ENCODE data around the gene CISD1. TPM values are rescaled to one million over a fixed set of nuclear protein-coding genes. Genes with fewer than 3 reads are reported as not detected.
A peak's percentile ranks its signal among the peaks of the same experiment; 100 is the strongest.
"Not testable (repeated sequence)": the region's sequence is repeated elsewhere in the genome, so short reads cannot be mapped to it uniquely, and the experiment has no call there.

CISD1 gene
- total RNA-seq, result 50.8 and 52.0 TPM in 2 replicates

- peak; percentile 99 for DNase-seq (ENCODE audit: low read depth, low spot score)
These were observed at the start of gene CISD1 for GRCh38 chr10:58268946-58269781. TSS of gene CISD1 (plus strand) at chr10:58269162. CDS start at chr10:58269274, 112 bp downstream.

DNA sequence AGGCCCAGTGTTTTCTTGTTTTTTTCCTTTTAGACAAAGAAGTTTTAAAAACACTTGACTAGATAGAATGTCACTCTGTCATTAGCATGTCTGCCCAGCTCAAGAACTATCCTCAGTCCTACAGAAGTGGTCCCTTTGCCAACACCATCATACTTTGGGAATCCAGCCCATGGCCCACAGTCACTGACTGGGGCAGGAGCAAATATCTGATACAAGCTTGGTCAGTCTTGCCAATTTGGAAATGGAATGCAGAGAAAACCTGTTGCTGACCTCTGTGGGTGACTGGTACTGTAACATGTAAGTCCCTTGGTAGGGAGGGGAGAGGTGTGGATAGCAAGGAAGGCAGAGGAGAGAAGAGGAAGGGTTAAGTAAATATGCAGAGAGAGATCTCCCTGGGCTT lies 49.1 kb upstream of the CISD1 start:
- DNase-seq (ENCODE audit: low read depth, low spot score), result no peak

- DNase-seq (ENCODE audit: low read depth, low spot score), result no peak
These were observed 48.1 kb upstream of the CISD1 start for GRCh38 chr10:58220769-58221451.

- no peak for DNase-seq (ENCODE audit: low read depth, low spot score)
These were observed 43.3 kb upstream of the CISD1 start for GRCh38 chr10:58225654-58226053.

DNA sequence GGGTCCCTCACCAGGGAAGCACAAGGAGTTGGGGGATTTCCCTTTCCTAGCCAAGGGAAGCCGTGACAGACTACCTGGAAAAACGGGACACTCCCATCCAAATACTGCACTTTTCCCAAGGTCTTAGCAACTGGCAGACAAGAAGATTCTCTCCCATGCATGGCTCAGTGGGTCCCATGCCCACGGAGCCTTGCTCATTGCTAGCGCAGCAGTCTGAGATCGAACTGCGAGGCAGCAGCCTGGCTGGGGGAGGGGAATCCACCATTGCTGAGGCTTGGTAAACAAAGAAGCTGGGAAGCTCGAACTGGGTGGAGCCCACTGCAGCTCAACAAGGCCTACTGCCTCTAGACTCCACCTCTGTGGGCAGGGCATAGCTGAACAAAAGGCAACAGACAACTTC lies 39.1 kb upstream of the CISD1 start:
- not testable (repeated sequence) for DNase-seq (ENCODE audit: low read depth, low spot score)

GRCh38 chr10:58237014-58237834 lies 31.7 kb upstream of the CISD1 start:
- DNase-seq (ENCODE audit: low read depth, low spot score), result peak; percentile 90

DNA sequence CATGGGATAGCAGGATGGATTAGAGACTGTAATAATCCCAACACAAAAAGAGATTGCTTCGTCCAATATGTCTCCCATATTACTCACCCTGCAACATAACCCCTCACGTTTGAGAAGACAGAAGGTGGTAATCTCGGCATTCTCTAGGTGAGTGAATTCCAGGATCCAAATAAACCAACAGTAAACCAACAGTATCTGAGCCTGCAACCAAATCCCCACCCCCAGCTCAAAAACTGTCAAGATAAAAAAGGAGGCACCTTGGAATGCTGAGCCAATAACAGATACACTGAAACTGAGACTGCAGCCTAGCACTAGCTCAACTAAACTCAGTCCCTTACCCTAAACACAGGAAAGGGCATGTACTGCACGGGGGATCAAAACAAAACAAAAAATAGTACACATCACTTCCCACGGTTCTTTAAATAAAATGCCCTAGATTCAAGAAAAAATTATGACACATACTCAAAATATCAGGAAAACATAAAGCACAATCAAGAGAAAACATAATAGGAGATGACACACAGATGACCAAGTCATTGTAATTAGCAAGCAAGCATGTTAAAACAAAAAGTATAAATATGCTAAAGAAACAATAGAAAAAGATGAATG lies 29.3 kb upstream of the CISD1 start:
- DNase-seq (ENCODE audit: low read depth, low spot score), result peak; percentile 68

GRCh38 chr10:58240531-58240930 lies 28.4 kb upstream of the CISD1 start:
- DNase-seq (ENCODE audit: low read depth, low spot score), result no peak

GRCh38 chr10:58241346-58241745 lies 27.6 kb upstream of the CISD1 start:
- no peak for DNase-seq (ENCODE audit: low read depth, low spot score)

DNA sequence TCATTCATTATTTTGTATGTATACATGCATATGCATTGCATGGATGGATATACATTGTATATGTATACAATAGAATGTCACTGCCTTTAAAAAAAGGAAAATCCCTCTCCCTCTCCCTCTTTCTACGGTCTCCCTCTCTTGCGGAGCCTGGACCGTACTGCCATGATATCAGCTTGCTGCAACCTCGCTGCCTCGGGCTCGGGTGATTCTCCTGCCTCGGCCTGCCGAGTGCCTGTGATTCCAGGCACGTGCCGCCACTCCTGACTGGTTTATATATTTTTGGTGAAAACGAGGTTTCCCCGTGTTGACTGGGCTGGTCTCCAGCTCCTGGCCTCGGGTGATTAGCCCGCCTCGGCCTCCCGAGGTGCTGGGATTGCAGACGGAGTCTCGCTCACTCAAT lies 25.7 kb upstream of the CISD1 start:
- no peak for DNase-seq (ENCODE audit: low read depth, low spot score)

DNA sequence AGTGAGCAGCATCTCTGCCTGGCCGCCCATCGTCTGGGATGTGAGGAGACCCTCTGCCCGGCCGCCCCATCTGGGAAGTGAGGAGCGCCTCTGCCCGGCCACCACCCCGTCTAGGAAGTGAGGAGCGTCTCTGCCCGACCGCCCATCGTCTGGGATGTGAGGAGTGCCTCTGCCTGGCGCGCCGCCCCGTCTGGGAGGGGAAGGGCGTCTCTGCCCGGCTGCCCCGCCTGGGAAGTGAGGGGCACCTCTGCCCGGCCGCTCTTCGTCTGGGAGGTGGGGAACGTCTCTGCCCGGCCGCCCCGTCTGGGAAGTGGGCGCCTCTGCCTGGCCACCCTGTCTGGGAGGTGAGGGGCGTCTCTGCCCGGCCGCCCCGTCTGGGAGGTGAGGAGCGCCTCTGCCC lies 25.2 kb upstream of the CISD1 start:
- not testable (repeated sequence) for DNase-seq (ENCODE audit: low read depth, low spot score)

GRCh38 chr10:58244242-58244641 lies 24.7 kb upstream of the CISD1 start:
- not testable (repeated sequence) for DNase-seq (ENCODE audit: low read depth, low spot score)

DNA sequence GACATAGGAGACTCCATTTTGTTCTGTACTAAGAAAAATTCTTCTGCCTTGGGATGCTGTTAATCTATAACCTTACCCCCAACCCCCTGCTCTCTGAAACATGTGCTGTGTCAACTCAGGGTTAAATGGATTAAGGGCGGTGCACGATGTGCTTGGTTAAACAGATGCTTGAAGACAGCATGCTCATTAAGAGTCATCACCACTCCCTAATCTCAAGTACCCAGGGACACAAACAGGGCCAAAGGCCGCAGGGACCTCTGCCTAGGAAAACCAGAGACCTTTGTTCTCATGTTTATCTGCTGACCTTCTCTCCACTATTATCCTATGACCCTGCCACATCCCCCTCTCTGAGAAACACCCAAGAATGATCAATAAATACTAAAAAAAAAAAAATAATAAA lies 24.3 kb upstream of the CISD1 start:
- DNase-seq (ENCODE audit: low read depth, low spot score), result not testable (repeated sequence)

DNA sequence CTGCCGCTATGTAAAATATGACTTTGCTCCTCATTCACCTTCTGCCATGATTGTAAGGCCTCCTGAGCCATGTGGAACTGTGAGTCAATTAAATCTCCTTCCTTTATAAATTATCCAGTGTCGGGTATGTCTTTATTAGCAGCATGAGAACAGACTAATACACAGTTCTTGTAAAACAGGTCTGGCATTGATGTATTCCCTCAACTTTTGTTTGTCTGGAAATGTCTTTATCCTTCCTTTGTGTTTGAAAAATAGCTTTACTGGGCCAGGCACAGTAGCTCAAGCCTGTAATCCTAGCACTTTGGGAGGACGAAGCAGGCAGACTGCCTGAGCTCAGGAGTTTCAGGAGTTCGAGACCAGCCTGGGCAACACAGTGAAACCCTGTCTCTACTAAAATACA lies 15.8 kb upstream of the CISD1 start:
- no peak for DNase-seq (ENCODE audit: low read depth, low spot score)

DNA sequence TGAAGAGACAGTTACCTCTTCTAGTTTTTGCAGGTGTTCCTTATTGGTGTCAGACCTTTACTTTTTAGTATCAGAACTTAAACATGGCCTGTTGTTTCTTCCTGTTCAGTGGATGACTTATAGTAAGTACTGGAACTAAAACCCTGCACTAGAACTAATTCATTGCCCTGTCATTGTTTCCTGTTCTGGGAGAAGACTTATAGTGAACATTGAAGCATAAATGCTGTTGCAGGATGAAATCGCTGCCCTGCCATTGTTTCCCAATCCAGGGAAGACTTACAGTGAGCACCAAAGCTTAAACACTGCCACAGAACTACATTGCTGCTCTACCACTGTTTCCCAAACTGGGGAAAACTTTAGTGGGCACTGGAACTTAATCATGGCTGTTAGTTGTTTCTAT lies 14.3 kb upstream of the CISD1 start:
- no peak for DNase-seq (ENCODE audit: low read depth, low spot score)

- not testable (repeated sequence) for DNase-seq (ENCODE audit: low read depth, low spot score)
These were observed 12.8 kb upstream of the CISD1 start for GRCh38 chr10:58256013-58256780.

GRCh38 chr10:58258977-58259692 lies 9.8 kb upstream of the CISD1 start:
- DNase-seq (ENCODE audit: low read depth, low spot score), result no peak

DNA sequence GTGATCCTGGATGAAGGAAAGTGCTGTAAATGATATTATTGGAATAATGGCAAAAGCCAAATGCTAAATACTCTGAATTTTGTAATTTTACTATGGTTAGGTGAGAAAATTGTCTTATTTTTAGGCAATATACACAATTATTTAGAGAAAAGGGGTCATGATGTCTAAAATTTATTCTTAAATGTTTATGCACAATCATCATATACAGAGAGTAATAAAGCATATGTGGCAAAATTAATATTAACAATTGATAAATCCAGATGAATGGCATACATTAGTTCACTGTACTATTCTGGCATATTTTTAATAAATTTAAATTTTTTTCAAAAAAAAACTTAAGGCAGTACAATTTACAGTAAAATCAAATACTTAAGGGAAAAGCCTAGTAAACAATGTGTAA lies 8.6 kb upstream of the CISD1 start:
- DNase-seq (ENCODE audit: low read depth, low spot score), result no peak

- no peak for DNase-seq (ENCODE audit: low read depth, low spot score)
These were observed 6.2 kb upstream of the CISD1 start for GRCh38 chr10:58262766-58263165.

DNA sequence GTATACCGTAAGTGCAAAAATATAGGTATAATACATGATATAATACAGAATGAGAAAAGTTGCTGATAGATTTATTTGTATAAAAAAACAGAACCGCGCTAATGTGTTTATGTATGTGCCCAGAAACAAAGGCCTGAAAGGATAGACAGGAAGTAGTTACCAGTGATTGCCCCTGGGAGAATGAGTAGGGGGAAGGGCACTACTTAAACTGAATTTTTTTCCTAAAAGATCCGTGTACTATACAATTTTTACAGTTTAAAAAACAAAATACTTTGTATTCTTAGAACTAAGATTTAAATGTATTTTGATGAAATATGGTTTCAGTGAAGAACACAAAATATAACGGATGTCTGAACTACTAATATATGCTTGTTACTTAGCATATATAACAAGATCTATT lies 4.2 kb upstream of the CISD1 start:
- no peak for DNase-seq (ENCODE audit: low read depth, low spot score)
